Measurements from ENCODE around the gene TNFAIP8L3. TPM values are rescaled to one million over a fixed set of nuclear protein-coding genes. Genes with fewer than 3 reads are reported as not detected.
"Not testable (repeated sequence)": the region's sequence is repeated elsewhere in the genome, so short reads cannot be mapped to it uniquely, and the experiment has no call there.

Gene TNFAIP8L3
- total and polyA plus RNA-seq, 5 donors: 3.0 to 9.4 (median 5.9) TPM

GRCh38 chr15:51053571-51053970 lies 41.1 kb downstream of the TNFAIP8L3 start:
- no peak for ATAC-seq
- DNase-seq: peak in 1 of 3 donors; percentile 51

DNA sequence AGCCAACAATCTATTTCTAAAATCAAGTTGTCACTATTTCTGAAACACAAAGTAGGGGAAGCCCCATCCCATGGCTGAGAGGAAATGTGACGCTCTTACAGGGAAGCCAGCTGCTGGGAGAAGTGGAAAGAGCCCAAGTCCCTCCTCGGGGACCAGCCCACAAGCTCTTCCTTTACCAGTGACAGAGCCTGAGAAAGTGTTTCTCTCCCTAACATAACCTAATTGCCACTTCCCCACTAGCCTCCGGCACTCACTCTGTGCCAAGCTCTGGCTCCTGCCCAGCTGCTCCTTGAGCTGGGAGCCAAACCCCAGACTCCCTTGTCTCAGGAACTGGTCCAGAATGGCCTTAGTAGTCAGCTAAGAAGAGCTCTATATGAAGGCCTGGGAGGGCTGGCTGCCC lies 42.9 kb downstream of the TNFAIP8L3 start:
- 15% methylated on average over 3 of the region's 3 CpGs for WGBS
- DNase-seq: peak; percentile 71 to 89 (median 88)
- intact Hi-C loops (cut with DNase I): no loop called here
- Histone ChIP-seq H3K4me1 (ENCODE audit: control insufficient read depth, insufficient read depth, low read length) (peaks cover 15% of the 10 kb centered on the region), H3K9me3 (ENCODE audit: control insufficient read depth, low read length) (no peaks in the 10 kb centered on the region), H3K27me3 (ENCODE audit: control insufficient read depth, insufficient read depth) (no peaks in the 10 kb centered on the region), H3K4me3 (ENCODE audit: low read length) (no peak overlapping the region), H3K27ac (ENCODE audit: low read length) (no peak overlapping the region)
- peak; percentile 87 to 91 for ATAC-seq

More at GRCh38 chr15:51053571-51053970, 41.1 kb downstream of the TNFAIP8L3 start:
- WGBS: 67% methylated on average over 1 of the region's 1 CpG
- Histone ChIP-seq H3K4me1 (ENCODE audit: control insufficient read depth, insufficient read depth, low read length) (peaks cover 9% of the 10 kb centered on the region), H3K27ac (ENCODE audit: low read length) (no peak overlapping the region), H3K4me3 (ENCODE audit: low read length) (no peak overlapping the region), H3K27me3 (ENCODE audit: control insufficient read depth, insufficient read depth) (no peaks in the 10 kb centered on the region), H3K9me3 (ENCODE audit: control insufficient read depth, low read length) (no peaks in the 10 kb centered on the region)
- intact Hi-C loops (cut with DNase I): no loop called here

DNA sequence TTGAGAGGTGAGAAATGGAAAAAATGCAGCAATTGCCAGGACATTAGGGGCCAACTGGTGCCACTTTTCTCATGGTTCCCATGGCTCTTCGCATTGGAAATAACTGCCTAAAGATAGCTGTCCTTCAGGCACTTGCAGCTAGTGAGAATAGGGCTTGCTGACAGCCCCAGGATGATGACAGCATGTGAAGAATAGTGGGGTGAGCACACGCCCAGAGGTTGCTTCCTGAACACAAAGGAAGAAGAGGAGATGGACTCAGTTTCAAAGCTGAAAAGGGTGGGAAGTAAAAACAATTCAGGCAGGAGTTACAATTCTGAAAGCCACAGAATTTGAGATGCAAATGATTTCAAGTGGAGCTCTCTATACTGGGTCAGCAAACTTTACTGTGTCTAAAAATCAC lies 45.6 kb downstream of the TNFAIP8L3 start:
- no peaks in the 10 kb centered on the region for H3K27me3 ChIP-seq (ENCODE audit: control insufficient read depth, insufficient read depth)
- no peak for DNase-seq
- peak in 1 of 2 donors; percentile 47 for ATAC-seq
- 58% methylated on average over 2 of the region's 2 CpGs for WGBS
- H3K4me3 ChIP-seq (ENCODE audit: low read length): no peak overlapping the region
- intact Hi-C loops (cut with DNase I): no loop called here
- H3K4me1 ChIP-seq (ENCODE audit: control insufficient read depth, insufficient read depth, low read length): peaks cover 15% of the 10 kb centered on the region
- no peaks in the 10 kb centered on the region for H3K9me3 ChIP-seq (ENCODE audit: control insufficient read depth, low read length)
- no peak overlapping the region for H3K27ac ChIP-seq (ENCODE audit: low read length)

GRCh38 chr15:51048308-51048707 lies 46.4 kb downstream of the TNFAIP8L3 start:
- intact Hi-C loops (cut with DNase I): no loop called here
- Histone ChIP-seq H3K9me3 (ENCODE audit: control insufficient read depth, low read length) (no peaks in the 10 kb centered on the region), H3K27me3 (ENCODE audit: control insufficient read depth, insufficient read depth) (no peaks in the 10 kb centered on the region), H3K4me1 (ENCODE audit: control insufficient read depth, insufficient read depth, low read length) (peaks cover 15% of the 10 kb centered on the region), H3K27ac (ENCODE audit: low read length) (no peak overlapping the region), H3K4me3 (ENCODE audit: low read length) (no peak overlapping the region)
- ATAC-seq (no peak), DNase-seq (no peak)

GRCh38 chr15:51046799-51047449 lies 47.8 kb downstream of the TNFAIP8L3 start:
- Histone ChIP-seq H3K27ac (ENCODE audit: low read length) (no peak overlapping the region), H3K27me3 (ENCODE audit: control insufficient read depth, insufficient read depth) (no peaks in the 10 kb centered on the region), H3K4me3 (ENCODE audit: low read length) (no peak overlapping the region), H3K4me1 (ENCODE audit: control insufficient read depth, insufficient read depth, low read length) (peaks cover 7% of the 10 kb centered on the region), H3K9me3 (ENCODE audit: control insufficient read depth, low read length) (no peaks in the 10 kb centered on the region)
- DNase-seq (peak; percentile 35 to 76 (median 61)), ATAC-seq (no peak)
- intact Hi-C loops (cut with DNase I): no loop called here
- 46% methylated on average over 3 of the region's 3 CpGs for WGBS

GRCh38 chr15:51046016-51046415 lies 48.7 kb downstream of the TNFAIP8L3 start:
- DNase-seq (no peak), ATAC-seq (no peak)
- peaks cover 6% of the 10 kb centered on the region for H3K4me1 ChIP-seq (ENCODE audit: control insufficient read depth, insufficient read depth, low read length)
- no peak overlapping the region for H3K4me3 ChIP-seq (ENCODE audit: low read length)
- WGBS: 94% methylated on average over 2 of the region's 2 CpGs
- H3K27me3 ChIP-seq (ENCODE audit: control insufficient read depth, insufficient read depth): no peaks in the 10 kb centered on the region
- H3K27ac ChIP-seq (ENCODE audit: low read length): no peak overlapping the region
- no peaks in the 10 kb centered on the region for H3K9me3 ChIP-seq (ENCODE audit: control insufficient read depth, low read length)
- intact Hi-C loops (cut with DNase I): no loop called here

DNA sequence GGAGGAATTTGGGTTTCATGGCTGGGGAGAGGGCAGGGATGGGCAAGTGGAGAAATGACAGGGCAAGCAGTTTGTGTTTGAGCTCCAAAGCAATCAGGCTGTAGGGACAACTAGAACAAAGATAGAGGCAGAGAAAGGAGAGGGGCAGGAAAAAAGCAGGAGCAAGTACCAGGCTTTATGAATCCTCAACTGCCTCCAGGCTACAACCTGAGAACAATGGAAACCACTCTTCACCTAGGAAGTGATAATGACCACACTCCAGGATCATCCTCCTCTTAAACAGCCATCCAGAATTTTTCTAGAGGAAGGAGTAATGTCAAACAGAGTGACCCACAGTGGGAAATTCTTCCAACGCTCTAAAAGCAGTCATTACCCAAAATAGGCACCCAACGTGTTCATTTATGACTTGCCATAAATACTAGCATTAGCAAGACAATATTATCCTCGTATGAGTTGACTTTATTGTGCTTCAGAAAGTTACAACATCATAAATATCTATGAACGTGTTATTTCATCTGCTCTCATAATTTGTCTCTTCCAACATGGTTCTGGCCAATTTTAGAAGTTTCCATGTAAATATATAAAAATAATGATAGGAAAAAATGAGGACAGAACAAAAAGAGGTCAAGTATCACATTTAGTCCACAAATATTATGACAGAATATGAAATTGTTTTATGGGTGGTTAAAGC lies 50.5 kb downstream of the TNFAIP8L3 start:
- ATAC-seq: no peak
- H3K27ac ChIP-seq (ENCODE audit: low read length): no peak overlapping the region
- H3K4me3 ChIP-seq (ENCODE audit: low read length): no peak overlapping the region
- intact Hi-C loops (cut with DNase I): no loop called here
- 52% methylated on average over 4 of the region's 4 CpGs for whole genome bisulfite sequencing
- H3K27me3 ChIP-seq (ENCODE audit: control insufficient read depth, insufficient read depth): no peaks in the 10 kb centered on the region
- no peaks in the 10 kb centered on the region for H3K9me3 ChIP-seq (ENCODE audit: control insufficient read depth, low read length)
- no peak for DNase-seq
- H3K4me1 ChIP-seq (ENCODE audit: control insufficient read depth, insufficient read depth, low read length): peaks cover 6% of the 10 kb centered on the region

GRCh38 chr15:51038974-51039319 lies 55.8 kb downstream of the TNFAIP8L3 start:
- no peaks in the 10 kb centered on the region for H3K27me3 ChIP-seq (ENCODE audit: control insufficient read depth, insufficient read depth)
- no peaks in the 10 kb centered on the region for H3K9me3 ChIP-seq (ENCODE audit: control insufficient read depth, low read length)
- H3K27ac ChIP-seq (ENCODE audit: low read length): no peak overlapping the region
- no peak for ATAC-seq
- H3K4me1 ChIP-seq (ENCODE audit: control insufficient read depth, insufficient read depth, low read length): no peaks in the 10 kb centered on the region
- no peak overlapping the region for H3K4me3 ChIP-seq (ENCODE audit: low read length)
- intact Hi-C loops (cut with DNase I): no loop called here
- WGBS: 91% methylated on average over 2 of the region's 2 CpGs
- no peak for DNase-seq

- no peak for ATAC-seq
- DNase-seq: no peak
- WGBS: 90% methylated on average over 7 of the region's 7 CpGs
- intact Hi-C loops (cut with DNase I): no loop called here
- Histone ChIP-seq H3K4me1 (ENCODE audit: control insufficient read depth, insufficient read depth, low read length) (no peaks in the 10 kb centered on the region), H3K27me3 (ENCODE audit: control insufficient read depth, insufficient read depth) (no peaks in the 10 kb centered on the region), H3K4me3 (ENCODE audit: low read length) (no peak overlapping the region), H3K9me3 (ENCODE audit: control insufficient read depth, low read length) (no peaks in the 10 kb centered on the region), H3K27ac (ENCODE audit: low read length) (no peak overlapping the region)
Observed at GRCh38 chr15:51038162-51038973, 56.3 kb downstream of the TNFAIP8L3 start.

- H3K27ac ChIP-seq (ENCODE audit: low read length); DNase-seq; H3K9me3 ChIP-seq (ENCODE audit: control insufficient read depth, low read length); ATAC-seq; intact Hi-C loops (cut with DNase I); H3K4me3 ChIP-seq (ENCODE audit: low read length); H3K4me1 ChIP-seq (ENCODE audit: control insufficient read depth, insufficient read depth, low read length); H3K27me3 ChIP-seq (ENCODE audit: control insufficient read depth, insufficient read depth): not testable (repeated sequence)
- 97% methylated on average over 13 of the region's 13 CpGs for WGBS
Observed at GRCh38 chr15:51037474-51037873, 57.2 kb downstream of the TNFAIP8L3 start.

- no peak for ATAC-seq
- Histone ChIP-seq H3K9me3 (ENCODE audit: control insufficient read depth, low read length) (no peaks in the 10 kb centered on the region), H3K27me3 (ENCODE audit: control insufficient read depth, insufficient read depth) (no peaks in the 10 kb centered on the region), H3K4me1 (ENCODE audit: control insufficient read depth, insufficient read depth, low read length) (peaks cover 4% of the 10 kb centered on the region), H3K27ac (ENCODE audit: low read length) (no peak overlapping the region), H3K4me3 (ENCODE audit: low read length) (no peak overlapping the region)
- intact Hi-C loops (cut with DNase I): no loop called here
- no peak for DNase-seq
- 86% methylated on average over 6 of the region's 6 CpGs for WGBS
Observed at GRCh38 chr15:51030649-51031316, 63.9 kb downstream of the TNFAIP8L3 start.

Measured in right cardiac atrium (tissue), 5 donors.